ENCODE results near the gene BLZF1. TPM values are rescaled to one million over a fixed set of nuclear protein-coding genes. Genes with fewer than 3 reads are reported as not detected.
"Not testable (repeated sequence)": the region's sequence is repeated elsewhere in the genome, so short reads cannot be mapped to it uniquely, and the experiment has no call there.

BLZF1 gene
- total RNA-seq, 1 donor from 2014 or later, result 15.7 TPM

DNA sequence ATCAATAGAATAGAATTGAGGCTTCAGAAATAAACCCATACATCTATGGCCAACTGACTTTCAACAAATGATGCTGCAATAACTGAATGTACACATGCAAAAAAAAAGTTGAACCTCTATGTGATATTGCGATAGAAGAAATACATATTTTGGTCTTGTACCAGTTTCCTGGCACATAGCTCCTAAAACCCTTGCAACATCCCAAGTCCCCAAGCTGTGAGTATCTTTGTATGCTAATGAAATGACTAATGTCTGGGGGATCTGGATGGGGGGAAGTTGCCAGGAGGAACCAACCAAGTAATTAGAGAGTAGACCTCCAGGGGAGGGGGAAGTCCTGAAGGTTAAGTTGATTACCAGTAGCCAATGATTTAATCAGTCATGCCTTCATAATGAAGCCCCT lies 24.4 kb downstream of the BLZF1 start:
- no peaks in the 10 kb centered on the region for H3K4me1 Mint-ChIP-seq (ENCODE audit: low read depth, unreplicated experiment)
- peaks cover 8% of the 10 kb centered on the region for H3K36me3 Mint-ChIP-seq (ENCODE audit: unreplicated experiment)
- H3K27me3 Mint-ChIP-seq (ENCODE audit: unreplicated experiment), result no peaks in the 10 kb centered on the region
- H3K9me3 Mint-ChIP-seq (ENCODE audit: unreplicated experiment), result no peaks in the 10 kb centered on the region
- no peak for DNase-seq
- H3K27ac Mint-ChIP-seq (ENCODE audit: unreplicated experiment), result no peak overlapping the region
- H3K4me3 Mint-ChIP-seq (ENCODE audit: unreplicated experiment), result no peak overlapping the region
- TF ChIP-seq, protein P1, sequence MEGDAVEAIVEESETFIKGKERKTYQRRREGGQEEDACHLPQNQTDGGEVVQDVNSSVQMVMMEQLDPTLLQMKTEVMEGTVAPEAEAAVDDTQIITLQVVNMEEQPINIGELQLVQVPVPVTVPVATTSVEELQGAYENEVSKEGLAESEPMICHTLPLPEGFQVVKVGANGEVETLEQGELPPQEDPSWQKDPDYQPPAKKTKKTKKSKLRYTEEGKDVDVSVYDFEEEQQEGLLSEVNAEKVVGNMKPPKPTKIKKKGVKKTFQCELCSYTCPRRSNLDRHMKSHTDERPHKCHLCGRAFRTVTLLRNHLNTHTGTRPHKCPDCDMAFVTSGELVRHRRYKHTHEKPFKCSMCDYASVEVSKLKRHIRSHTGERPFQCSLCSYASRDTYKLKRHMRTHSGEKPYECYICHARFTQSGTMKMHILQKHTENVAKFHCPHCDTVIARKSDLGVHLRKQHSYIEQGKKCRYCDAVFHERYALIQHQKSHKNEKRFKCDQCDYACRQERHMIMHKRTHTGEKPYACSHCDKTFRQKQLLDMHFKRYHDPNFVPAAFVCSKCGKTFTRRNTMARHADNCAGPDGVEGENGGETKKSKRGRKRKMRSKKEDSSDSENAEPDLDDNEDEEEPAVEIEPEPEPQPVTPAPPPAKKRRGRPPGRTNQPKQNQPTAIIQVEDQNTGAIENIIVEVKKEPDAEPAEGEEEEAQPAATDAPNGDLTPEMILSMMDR (IDR thresholded peaks at IDR 0.05; ENCODE audit: partially characterized antibody, unreplicated experiment), result no peak

DNA sequence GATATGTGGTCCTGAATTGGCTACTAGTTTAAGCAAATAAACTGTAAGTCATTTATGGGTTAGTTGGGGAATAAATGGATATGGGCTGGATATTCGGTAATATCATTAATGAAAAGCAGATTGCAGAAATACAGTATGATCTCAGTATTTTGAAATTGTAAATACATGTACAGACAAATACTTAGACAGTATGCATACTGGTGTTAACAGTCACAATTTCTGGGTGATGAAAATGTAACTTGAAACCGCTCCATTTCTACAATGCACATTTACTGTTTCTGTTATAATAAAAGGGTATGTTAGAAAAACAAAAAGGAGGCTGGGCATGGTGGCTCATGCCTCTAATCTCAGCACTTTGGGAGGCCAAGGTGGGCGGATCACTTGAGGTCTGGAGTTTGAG lies 28.0 kb downstream of the BLZF1 start:
- H3K36me3 Mint-ChIP-seq (ENCODE audit: unreplicated experiment), result no peaks in the 10 kb centered on the region
- H3K4me1 Mint-ChIP-seq (ENCODE audit: low read depth, unreplicated experiment), result no peaks in the 10 kb centered on the region

DNA sequence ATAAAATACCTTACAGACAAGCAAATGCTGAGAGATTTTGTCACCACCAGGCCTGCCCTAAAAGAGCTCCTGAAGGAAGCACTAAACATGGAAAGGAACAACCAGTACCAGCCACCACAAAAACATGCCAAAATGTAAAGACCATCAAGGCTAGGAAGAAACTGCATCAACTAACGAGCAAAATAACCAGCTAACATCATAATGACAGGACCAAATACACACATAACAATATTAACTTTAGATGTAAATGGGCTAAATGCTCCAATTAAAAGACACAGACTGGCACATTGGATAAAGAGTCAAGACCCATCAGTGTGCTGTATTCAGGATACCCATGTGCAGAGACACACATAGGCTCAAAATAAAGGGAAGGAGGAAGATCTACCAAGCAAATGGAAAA lies 34.6 kb downstream of the BLZF1 start:
- DNase-seq; H3K4me3 Mint-ChIP-seq (ENCODE audit: unreplicated experiment); H3K27me3 Mint-ChIP-seq (ENCODE audit: unreplicated experiment); H3K4me1 Mint-ChIP-seq (ENCODE audit: low read depth, unreplicated experiment); H3K27ac Mint-ChIP-seq (ENCODE audit: unreplicated experiment): not testable (repeated sequence)
- Mint-ChIP-seq H3K9me3 (ENCODE audit: unreplicated experiment) (peaks cover 11% of the 10 kb centered on the region), H3K36me3 (ENCODE audit: unreplicated experiment) (peaks cover 17% of the 10 kb centered on the region)

More for the DNA sequence above, 28.0 kb downstream of the BLZF1 start:
- H3K27ac Mint-ChIP-seq (ENCODE audit: unreplicated experiment), result no peak overlapping the region
- no peak overlapping the region for H3K4me3 Mint-ChIP-seq (ENCODE audit: unreplicated experiment)
- H3K27me3 Mint-ChIP-seq (ENCODE audit: unreplicated experiment), result no peaks in the 10 kb centered on the region
- TF ChIP-seq, protein P1 (IDR thresholded peaks at IDR 0.05; ENCODE audit: partially characterized antibody, unreplicated experiment), result no peak
- no peak for DNase-seq
- H3K9me3 Mint-ChIP-seq (ENCODE audit: unreplicated experiment), result no peaks in the 10 kb centered on the region

DNA sequence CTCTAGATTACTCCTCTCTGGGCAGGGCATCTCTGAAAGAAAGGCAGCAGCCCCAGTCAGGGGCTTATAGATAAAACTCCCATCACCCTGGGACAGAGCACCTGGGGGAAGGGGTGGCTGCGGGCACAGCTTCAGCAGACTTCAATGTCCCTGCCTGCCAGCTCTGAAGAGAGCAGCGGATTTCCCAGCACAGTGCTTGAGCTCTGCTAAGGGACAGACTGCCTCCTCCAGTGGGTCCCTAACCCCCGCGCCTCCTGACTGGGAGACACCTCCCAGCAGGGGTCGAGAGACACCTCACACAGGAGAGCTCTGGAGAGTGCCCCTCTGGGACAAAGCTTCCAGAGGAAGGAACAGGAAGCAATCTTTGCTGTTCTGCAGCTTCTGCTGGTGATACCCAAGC lies 40.3 kb downstream of the BLZF1 start:
- not testable (repeated sequence) for H3K27me3 Mint-ChIP-seq (ENCODE audit: unreplicated experiment); DNase-seq; H3K4me1 Mint-ChIP-seq (ENCODE audit: low read depth, unreplicated experiment); H3K4me3 Mint-ChIP-seq (ENCODE audit: unreplicated experiment); H3K36me3 Mint-ChIP-seq (ENCODE audit: unreplicated experiment); H3K27ac Mint-ChIP-seq (ENCODE audit: unreplicated experiment); H3K9me3 Mint-ChIP-seq (ENCODE audit: unreplicated experiment)

DNA sequence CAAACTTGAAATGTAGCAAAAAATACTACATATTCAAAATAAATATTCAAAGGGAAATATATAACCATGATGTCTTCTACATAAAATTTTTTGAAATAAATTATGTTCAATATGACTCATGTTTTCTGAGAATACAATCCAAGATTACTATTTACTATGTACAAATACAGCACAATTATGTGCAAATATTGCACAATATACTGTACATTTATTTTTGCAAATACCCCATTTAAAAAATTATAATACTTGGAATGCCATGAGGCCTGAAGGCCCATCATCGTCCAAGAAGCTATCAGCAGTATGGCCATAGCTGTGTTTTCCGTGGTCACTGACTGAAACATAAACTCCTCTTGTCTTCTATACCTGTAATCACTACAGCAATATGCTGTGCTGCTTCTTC lies 47.0 kb downstream of the BLZF1 start:
- Mint-ChIP-seq H3K36me3 (ENCODE audit: unreplicated experiment) (no peaks in the 10 kb centered on the region), H3K4me3 (ENCODE audit: unreplicated experiment) (no peak overlapping the region), H3K27ac (ENCODE audit: unreplicated experiment) (no peak overlapping the region), H3K4me1 (ENCODE audit: low read depth, unreplicated experiment) (no peaks in the 10 kb centered on the region), H3K9me3 (ENCODE audit: unreplicated experiment) (peaks cover 2% of the 10 kb centered on the region), H3K27me3 (ENCODE audit: unreplicated experiment) (no peaks in the 10 kb centered on the region)
- TF ChIP-seq, protein P1 (IDR thresholded peaks at IDR 0.05; ENCODE audit: partially characterized antibody, unreplicated experiment), result no peak
- no peak for DNase-seq

DNA sequence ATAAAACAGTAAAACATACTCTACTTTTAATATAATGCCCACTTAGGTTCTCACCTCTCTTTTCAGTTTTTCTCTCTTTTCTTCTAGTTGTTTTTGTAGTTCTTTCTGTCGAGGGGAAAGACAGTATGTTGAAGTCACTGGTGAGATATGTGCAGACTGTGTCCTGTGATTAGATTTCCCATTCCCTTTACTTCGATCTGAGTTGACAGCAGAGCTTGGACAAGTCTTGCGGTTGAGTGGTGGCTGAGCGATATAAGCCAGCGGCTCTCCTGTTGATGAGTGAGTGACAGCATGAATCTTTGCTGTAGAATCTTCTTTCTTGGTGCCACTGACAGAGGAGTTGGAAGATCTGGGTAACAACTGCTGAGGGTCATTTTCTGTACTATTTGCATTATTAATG lies 53.3 kb downstream of the BLZF1 start:
- peaks cover 2% of the 10 kb centered on the region for H3K27me3 Mint-ChIP-seq (ENCODE audit: unreplicated experiment)
- no peak overlapping the region for H3K27ac Mint-ChIP-seq (ENCODE audit: unreplicated experiment)
- no peak overlapping the region for H3K4me3 Mint-ChIP-seq (ENCODE audit: unreplicated experiment)
- no peak for DNase-seq
- H3K4me1 Mint-ChIP-seq (ENCODE audit: low read depth, unreplicated experiment), result no peaks in the 10 kb centered on the region
- TF ChIP-seq, protein P1 (IDR thresholded peaks at IDR 0.05; ENCODE audit: partially characterized antibody, unreplicated experiment), result no peak
- H3K9me3 Mint-ChIP-seq (ENCODE audit: unreplicated experiment), result no peaks in the 10 kb centered on the region
- H3K36me3 Mint-ChIP-seq (ENCODE audit: unreplicated experiment), result no peaks in the 10 kb centered on the region
